ENCODE data around the gene MED27.

The MED27 gene

DNA sequence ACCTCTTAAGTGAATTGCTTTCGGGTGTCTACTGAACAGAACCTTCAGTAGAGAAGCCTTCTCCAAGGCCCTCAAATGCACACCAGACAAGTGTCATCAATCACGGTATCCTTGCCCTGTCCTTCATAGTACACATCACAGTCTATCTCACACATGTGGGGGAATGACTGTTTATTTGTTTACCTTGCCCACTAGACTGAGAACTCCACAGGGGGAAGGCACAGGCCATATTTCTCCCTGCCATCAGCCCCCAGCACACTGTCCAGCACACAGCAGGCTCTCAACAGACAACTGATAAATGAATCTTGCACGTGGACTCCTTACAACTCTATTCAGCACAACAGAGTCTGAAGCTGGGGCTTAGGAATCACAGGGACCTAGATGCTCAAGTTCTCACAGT lies 128.5 kb downstream of the MED27 start:
- TF ChIP-seq CTCF (IDR thresholded peaks at IDR 0.05; ENCODE audit: low read depth, low read length) = no peak
- TF ChIP-seq POLR2A (IDR thresholded peaks at IDR 0.05; ENCODE audit: extremely low read depth, insufficient read length) = no peak
- TF ChIP-seq MAX (IDR thresholded peaks at IDR 0.05; ENCODE audit: low read depth, low read length) = no peak
- no peak overlapping the region for H3K4me3 ChIP-seq (ENCODE audit: low read depth, low read length)

GRCh38 chr9:131950487-131950886 lies 129.2 kb downstream of the MED27 start:
- TF ChIP-seq MAX (IDR thresholded peaks at IDR 0.05; ENCODE audit: low read depth, low read length) = no peak
- TF ChIP-seq POLR2A (IDR thresholded peaks at IDR 0.05; ENCODE audit: extremely low read depth, insufficient read length) = no peak
- TF ChIP-seq MYC (IDR thresholded peaks at IDR 0.05; ENCODE audit: low read depth, low read length) = no peak
- no peak for TF ChIP-seq CTCF (IDR thresholded peaks at IDR 0.05; ENCODE audit: low read depth, low read length)
- DNase-seq (ENCODE audit: low read depth) = no peak
- no peak overlapping the region for H3K4me3 ChIP-seq (ENCODE audit: low read depth, low read length)

More for the DNA sequence above, 128.5 kb downstream of the MED27 start:
- DNase-seq (ENCODE audit: low read depth) = no peak

GRCh38 chr9:131946180-131946579 lies 133.5 kb downstream of the MED27 start:
- no peak for DNase-seq (ENCODE audit: low read depth)
- H3K4me3 ChIP-seq (ENCODE audit: low read depth, low read length) = no peak overlapping the region
- no peak for TF ChIP-seq POLR2A (IDR thresholded peaks at IDR 0.05; ENCODE audit: extremely low read depth, insufficient read length)
- TF ChIP-seq MYC (IDR thresholded peaks at IDR 0.05; ENCODE audit: low read depth, low read length) = no peak

DNA sequence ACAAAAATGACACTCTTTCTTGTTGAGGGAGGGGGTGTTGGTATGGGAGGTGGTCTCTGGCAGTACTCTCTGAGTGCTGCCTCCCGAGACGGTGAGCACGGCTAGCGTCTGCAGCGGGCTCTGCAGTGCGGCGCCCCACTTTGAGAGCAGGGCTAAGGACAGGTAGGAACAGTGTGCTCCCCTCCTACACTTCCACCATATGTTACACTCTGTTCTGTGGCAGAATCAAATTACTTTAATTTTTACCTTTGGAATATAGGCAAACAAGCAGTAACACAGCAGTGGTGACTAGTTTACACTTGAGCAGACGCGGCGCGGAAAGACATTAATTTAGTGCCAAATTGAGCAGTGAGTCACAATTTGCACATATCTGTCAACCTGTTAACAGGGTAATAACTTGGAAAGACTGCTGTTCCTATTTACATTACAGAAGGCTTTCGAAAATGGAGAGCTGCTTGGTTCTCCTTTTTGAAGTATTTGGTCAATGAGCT lies 136.3 kb downstream of the MED27 start:
- no peak overlapping the region for H3K4me3 ChIP-seq (ENCODE audit: low read depth, low read length)
- TF ChIP-seq MYC (IDR thresholded peaks at IDR 0.05; ENCODE audit: low read depth, low read length) (no peak), POLR2A (IDR thresholded peaks at IDR 0.05; ENCODE audit: extremely low read depth, insufficient read length) (no peak), CTCF (IDR thresholded peaks at IDR 0.05; ENCODE audit: low read depth, low read length) (no peak), MAX (IDR thresholded peaks at IDR 0.05; ENCODE audit: low read depth, low read length) (no peak)
- no peak for DNase-seq (ENCODE audit: low read depth)

GRCh38 chr9:131942146-131942720 lies 137.4 kb downstream of the MED27 start:
- no peak for TF ChIP-seq MAX (IDR thresholded peaks at IDR 0.05; ENCODE audit: low read depth, low read length)
- TF ChIP-seq POLR2A (IDR thresholded peaks at IDR 0.05; ENCODE audit: extremely low read depth, insufficient read length) = no peak
- no peak for TF ChIP-seq MYC (IDR thresholded peaks at IDR 0.05; ENCODE audit: low read depth, low read length)
- no peak for TF ChIP-seq CTCF (IDR thresholded peaks at IDR 0.05; ENCODE audit: low read depth, low read length)
- H3K4me3 ChIP-seq (ENCODE audit: low read depth, low read length) = no peak overlapping the region
- DNase-seq (ENCODE audit: low read depth) = no peak

DNA sequence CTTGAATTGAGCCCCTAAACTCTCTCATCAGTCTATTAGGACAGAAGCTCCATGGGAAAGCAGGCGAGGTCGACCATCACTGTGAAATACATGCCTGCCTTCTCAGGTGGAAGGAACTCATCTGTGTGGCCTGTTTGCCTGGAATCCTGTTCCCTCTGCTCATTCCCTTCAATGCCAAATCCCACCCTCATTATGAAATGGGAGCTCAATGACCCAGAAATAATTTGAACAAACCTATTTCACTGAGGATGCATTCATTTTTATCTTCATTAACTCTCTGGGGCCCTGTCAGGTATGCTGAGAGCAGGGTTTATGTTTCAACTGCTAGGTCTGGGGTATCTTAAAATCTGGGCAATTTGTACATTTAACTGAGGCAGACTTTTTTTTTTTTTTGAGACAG lies 142.2 kb downstream of the MED27 start:
- no peak for TF ChIP-seq MYC (IDR thresholded peaks at IDR 0.05; ENCODE audit: low read depth, low read length)
- no peak for TF ChIP-seq MAX (IDR thresholded peaks at IDR 0.05; ENCODE audit: low read depth, low read length)
- TF ChIP-seq CTCF (IDR thresholded peaks at IDR 0.05; ENCODE audit: low read depth, low read length) = no peak
- no peak for TF ChIP-seq POLR2A (IDR thresholded peaks at IDR 0.05; ENCODE audit: extremely low read depth, insufficient read length)
- H3K4me3 ChIP-seq (ENCODE audit: low read depth, low read length) = no peak overlapping the region
- DNase-seq (ENCODE audit: low read depth) = no peak
